ENCODE data around the gene TMEM51.
A peak's percentile ranks its signal among the peaks of the same experiment; 100 is the strongest.

Gene TMEM51

GRCh38 chr1:15196807-15197530 lies 43.4 kb downstream of the TMEM51 start:
- no peak for DNase-seq (ENCODE audit: low read depth)

- no peak for DNase-seq (ENCODE audit: low read depth)
These were observed 44.3 kb downstream of the TMEM51 start for GRCh38 chr1:15197591-15198447.

- no peak for DNase-seq (ENCODE audit: low read depth)
These were observed 45.1 kb downstream of the TMEM51 start for GRCh38 chr1:15198684-15199083.

- no peak for DNase-seq (ENCODE audit: low read depth)
These were observed 47.7 kb downstream of the TMEM51 start for GRCh38 chr1:15201221-15201620.

GRCh38 chr1:15201849-15202551 lies 48.5 kb downstream of the TMEM51 start:
- no peak for DNase-seq (ENCODE audit: low read depth)

GRCh38 chr1:15204931-15205330 lies 51.4 kb downstream of the TMEM51 start:
- DNase-seq (ENCODE audit: low read depth) = no peak

GRCh38 chr1:15205586-15206346 lies 52.2 kb downstream of the TMEM51 start:
- DNase-seq (ENCODE audit: low read depth) = no peak

- DNase-seq (ENCODE audit: low read depth) = no peak
These were observed 53.0 kb downstream of the TMEM51 start for GRCh38 chr1:15206418-15207030.

- DNase-seq (ENCODE audit: low read depth) = no peak
These were observed 53.7 kb downstream of the TMEM51 start for GRCh38 chr1:15207031-15207828.

GRCh38 chr1:15207829-15208429 lies 54.4 kb downstream of the TMEM51 start:
- DNase-seq (ENCODE audit: low read depth) = no peak

- no peak for DNase-seq (ENCODE audit: low read depth)
These were observed 57.3 kb downstream of the TMEM51 start for GRCh38 chr1:15210651-15211375.

GRCh38 chr1:15211424-15211823 lies 57.9 kb downstream of the TMEM51 start:
- DNase-seq (ENCODE audit: low read depth) = no peak

GRCh38 chr1:15212216-15212953 lies 58.8 kb downstream of the TMEM51 start:
- DNase-seq (ENCODE audit: low read depth) = no peak

- DNase-seq (ENCODE audit: low read depth) = no peak
These were observed 59.4 kb downstream of the TMEM51 start for GRCh38 chr1:15212954-15213291.

GRCh38 chr1:15213341-15213821 lies 59.8 kb downstream of the TMEM51 start:
- DNase-seq (ENCODE audit: low read depth) = peak; percentile 66

GRCh38 chr1:15214527-15214926 lies 61.0 kb downstream of the TMEM51 start:
- DNase-seq (ENCODE audit: low read depth) = peak; percentile 35

GRCh38 chr1:15215116-15215515 lies 61.6 kb downstream of the TMEM51 start:
- DNase-seq (ENCODE audit: low read depth) = no peak

- no peak for DNase-seq (ENCODE audit: low read depth)
These were observed 64.1 kb downstream of the TMEM51 start for GRCh38 chr1:15217654-15218053.

Measured in fibroblast of gingiva (primary cell).